Measurements from ENCODE around the gene DTNB. TPM values are rescaled to one million over a fixed set of nuclear protein-coding genes. Genes with fewer than 3 reads are reported as not detected.

DTNB gene
- total and polyA plus RNA-seq, 8 donors: 10.5 to 70.0 (median 33.7) TPM

- Histone ChIP-seq H3K9me3 (no peaks in the 10 kb centered on the region), H3K27me3 (no peaks in the 10 kb centered on the region), H3K27ac (no peak overlapping the region), H3K36me3 (peaks cover 0 to 7% (median 2%) of the 10 kb centered on the region in 4 donors), H3K4me3 (no peak overlapping the region), H3K4me1 (peaks cover 9 to 22% (median 11%) of the 10 kb centered on the region in 4 donors)
- WGBS, 5 donors: 73 to 80% (median 77%) methylated on average over 3 of the region's 3 CpGs
- TF ChIP-seq CTCF (IDR thresholded peaks at IDR 0.05): no peak
- TF ChIP-seq POLR2AphosphoS5 (IDR thresholded peaks at IDR 0.05): no peak
- TF ChIP-seq POLR2A (IDR thresholded peaks at IDR 0.05): no peak
- TF ChIP-seq EP300 (IDR thresholded peaks at IDR 0.05): no peak
- DNase-seq: peak in 1 of 2 donors; percentile 23
- intact Hi-C loops (cut with DNase I; ENCODE audit: low total_unique reads): no loop called here
These were observed 103.1 kb downstream of the DTNB start for GRCh38 chr2:25570161-25570845.

GRCh38 chr2:25567406-25567805, 106.0 kb downstream of the DTNB start:
- peak in 1 of 2 donors; percentile 77 for DNase-seq
- 35 to 58% (median 44%) methylated on average over 1 of the region's 1 CpG for WGBS, 5 donors
- TF ChIP-seq EP300 (IDR thresholded peaks at IDR 0.05) (no peak), POLR2A (IDR thresholded peaks at IDR 0.05) (no peak), POLR2AphosphoS5 (IDR thresholded peaks at IDR 0.05) (no peak), CTCF (IDR thresholded peaks at IDR 0.05) (peak in 3 of 7 experiments; percentile 16 to 49 (median 37))
- peaks cover 0 to 4% (median 0%) of the 10 kb centered on the region in 4 donors for H3K36me3 ChIP-seq
- peaks cover 9 to 22% (median 11%) of the 10 kb centered on the region in 4 donors for H3K4me1 ChIP-seq
- intact Hi-C loops (cut with DNase I; ENCODE audit: low total_unique reads): no loop called here
- H3K27ac ChIP-seq: peak overlapping the region in 1 of 5 donors; percentile 36
- no peak overlapping the region for H3K4me3 ChIP-seq
- H3K27me3 ChIP-seq: no peaks in the 10 kb centered on the region
- H3K9me3 ChIP-seq: no peaks in the 10 kb centered on the region

GRCh38 chr2:25566694-25567093, 106.7 kb downstream of the DTNB start:
- intact Hi-C loops (cut with DNase I; ENCODE audit: low total_unique reads): no loop called here
- peaks cover 0 to 4% (median 0%) of the 10 kb centered on the region in 4 donors for H3K36me3 ChIP-seq
- no peaks in the 10 kb centered on the region for H3K27me3 ChIP-seq
- H3K4me1 ChIP-seq: peaks cover 9 to 22% (median 11%) of the 10 kb centered on the region in 4 donors
- no peak overlapping the region for H3K4me3 ChIP-seq
- DNase-seq: peak in 1 of 2 donors; percentile 56
- TF ChIP-seq CTCF (IDR thresholded peaks at IDR 0.05) (no peak), EP300 (IDR thresholded peaks at IDR 0.05) (no peak), POLR2AphosphoS5 (IDR thresholded peaks at IDR 0.05) (no peak), POLR2A (IDR thresholded peaks at IDR 0.05) (no peak)
- H3K27ac ChIP-seq: peak overlapping the region in 2 of 5 donors; percentile 15 to 36
- H3K9me3 ChIP-seq: no peaks in the 10 kb centered on the region
- WGBS, 5 donors: 40 to 70% (median 49%) methylated on average over 2 of the region's 2 CpGs

GRCh38 chr2:25566094-25566493, 107.3 kb downstream of the DTNB start:
- H3K27ac ChIP-seq: no peak overlapping the region
- TF ChIP-seq EP300 (IDR thresholded peaks at IDR 0.05) (no peak), POLR2AphosphoS5 (IDR thresholded peaks at IDR 0.05) (no peak), CTCF (IDR thresholded peaks at IDR 0.05) (no peak), POLR2A (IDR thresholded peaks at IDR 0.05) (no peak)

More at GRCh38 chr2:25566094-25566493, 107.3 kb downstream of the DTNB start:
- no peaks in the 10 kb centered on the region for H3K9me3 ChIP-seq
- peaks cover 0 to 4% (median 0%) of the 10 kb centered on the region in 4 donors for H3K36me3 ChIP-seq
- intact Hi-C loops (cut with DNase I; ENCODE audit: low total_unique reads): no loop called here
- no peak overlapping the region for H3K4me3 ChIP-seq
- H3K4me1 ChIP-seq: peaks cover 9 to 22% (median 11%) of the 10 kb centered on the region in 4 donors
- WGBS, 5 donors: 81 to 92% (median 90%) methylated on average over 6 of the region's 6 CpGs
- H3K27me3 ChIP-seq: no peaks in the 10 kb centered on the region
- no peak for DNase-seq
